T-helper 17 cell (primary cell): Measurements from ENCODE around the gene CORIN. TPM values are rescaled to one million over a fixed set of nuclear protein-coding genes. Genes with fewer than 3 reads are reported as not detected.

Source experiments
- ATAC-seq: fragments of 150-1000 bp; cut with Tn5 transposase; 2 replicates; pipeline ENCODE4 v1.10.0; 2021; ENCODE audit warnings: mild to moderate bottlenecking, moderate library complexity
- DNase-seq, 3 donors: peaks; one replicate each; pipeline versions ENCODE4 v3.0.0 to v3.0.0-alpha.2; 2020 to 2021
- H3K9me3 ChIP-seq: one replicate; pipeline ENCODE4 v1.7.0; 2013; ENCODE audit warnings: low read length, mild to moderate bottlenecking; ENCODE audit not compliant: control insufficient read depth, poor library complexity, severe bottlenecking
- H3K27ac Mint-ChIP-seq: one replicate; pipeline ENCODE4 v1.8.0; 2022; ENCODE audit warnings: mild to moderate bottlenecking, moderate library complexity, mixed read lengths
- H3K27me3 Mint-ChIP-seq: one replicate; pipeline ENCODE4 v1.8.0; 2022; ENCODE audit warnings: mixed read lengths
- H3K36me3 Mint-ChIP-seq: one replicate; pipeline ENCODE4 v1.8.0; 2022; ENCODE audit warnings: low read depth, mixed read lengths
- H3K4me1 Mint-ChIP-seq: one replicate; pipeline ENCODE4 v1.8.0; 2022; ENCODE audit warnings: mild to moderate bottlenecking, mixed read lengths
- H3K4me3 Mint-ChIP-seq: one replicate; pipeline ENCODE4 v1.8.0; 2022; ENCODE audit warnings: mild to moderate bottlenecking, moderate library complexity, mixed read lengths
- total RNA-seq, 4 donors: library from RNA in 2 of 4; stranded (reverse) in 2 of 4; gene quantifications; one replicate each; pipeline ENCODE4 v1.2.3 and lab custom pipeline; 2022 to 2026

The CORIN gene
- total RNA-seq, 2 donors from 2014 or later: 0.07 to 0.26 TPM

DNA sequence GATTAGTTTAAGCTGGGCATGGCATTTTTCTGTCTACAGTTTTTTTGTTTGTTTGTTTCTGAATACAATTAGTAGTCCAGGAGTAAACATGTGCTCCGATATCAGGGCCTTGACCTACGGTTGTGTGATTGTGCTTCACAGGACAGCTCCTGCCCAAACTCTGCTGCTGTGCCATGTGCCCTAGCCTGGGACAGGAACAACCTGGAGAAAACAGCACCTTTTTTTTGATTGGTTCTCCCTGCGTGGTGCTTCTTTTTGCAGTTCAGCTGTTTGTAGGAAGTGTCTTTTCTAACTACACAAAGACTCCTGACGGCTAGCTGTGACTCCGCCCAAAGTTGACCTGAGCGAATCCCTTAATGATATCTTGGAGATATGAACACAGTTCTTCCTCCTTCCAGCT, 194.0 kb downstream of the CORIN start:
- Mint-ChIP-seq H3K4me3 (no peak overlapping the region), H3K27ac (no peak overlapping the region), H3K4me1 (no peaks in the 10 kb centered on the region), H3K27me3 (peaks cover 29% of the 10 kb centered on the region), H3K36me3 (no peaks in the 10 kb centered on the region)
- DNase-seq (no peak), ATAC-seq (no peak)
- no peaks in the 10 kb centered on the region for H3K9me3 ChIP-seq

DNA sequence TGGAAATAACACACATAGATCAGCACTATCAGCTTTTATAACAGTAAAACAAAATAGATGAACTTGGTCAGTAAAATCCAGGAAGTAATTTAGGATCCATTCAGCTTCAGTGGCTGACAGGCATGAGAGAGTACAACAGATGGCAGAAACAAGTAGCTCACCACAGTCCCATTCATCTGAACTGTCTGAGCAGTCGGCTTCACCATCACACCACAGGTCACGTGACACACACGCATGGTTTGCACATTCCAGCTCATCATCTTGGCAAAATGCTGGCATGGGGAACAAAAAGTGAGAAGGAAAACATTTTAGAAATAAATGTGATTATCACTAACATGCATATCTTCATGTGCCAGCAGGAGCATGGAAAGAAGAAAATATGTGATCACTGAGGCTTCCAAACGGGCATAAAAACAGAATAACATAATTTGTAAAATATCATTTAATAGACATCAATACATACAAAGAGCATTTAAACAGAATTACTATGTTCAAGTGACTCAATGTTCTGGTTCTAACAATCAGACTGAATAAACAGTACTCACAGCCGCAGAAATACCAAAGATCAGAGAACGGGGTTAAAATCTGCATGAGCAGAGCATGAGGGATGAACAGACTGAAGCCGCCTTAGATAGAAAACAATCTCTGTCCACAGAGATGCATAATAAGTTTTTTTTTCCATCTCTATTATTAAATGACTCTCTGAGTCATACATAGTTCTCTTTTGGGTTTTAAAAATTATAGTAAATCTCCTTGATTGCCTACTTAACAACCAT, 194.7 kb downstream of the CORIN start:
- DNase-seq: no peak
- no peak overlapping the region for H3K27ac Mint-ChIP-seq
- no peaks in the 10 kb centered on the region for H3K36me3 Mint-ChIP-seq
- no peak overlapping the region for H3K4me3 Mint-ChIP-seq
- peaks cover 32% of the 10 kb centered on the region for H3K27me3 Mint-ChIP-seq
- ATAC-seq: no peak
- H3K9me3 ChIP-seq: no peaks in the 10 kb centered on the region
- H3K4me1 Mint-ChIP-seq: no peaks in the 10 kb centered on the region

DNA sequence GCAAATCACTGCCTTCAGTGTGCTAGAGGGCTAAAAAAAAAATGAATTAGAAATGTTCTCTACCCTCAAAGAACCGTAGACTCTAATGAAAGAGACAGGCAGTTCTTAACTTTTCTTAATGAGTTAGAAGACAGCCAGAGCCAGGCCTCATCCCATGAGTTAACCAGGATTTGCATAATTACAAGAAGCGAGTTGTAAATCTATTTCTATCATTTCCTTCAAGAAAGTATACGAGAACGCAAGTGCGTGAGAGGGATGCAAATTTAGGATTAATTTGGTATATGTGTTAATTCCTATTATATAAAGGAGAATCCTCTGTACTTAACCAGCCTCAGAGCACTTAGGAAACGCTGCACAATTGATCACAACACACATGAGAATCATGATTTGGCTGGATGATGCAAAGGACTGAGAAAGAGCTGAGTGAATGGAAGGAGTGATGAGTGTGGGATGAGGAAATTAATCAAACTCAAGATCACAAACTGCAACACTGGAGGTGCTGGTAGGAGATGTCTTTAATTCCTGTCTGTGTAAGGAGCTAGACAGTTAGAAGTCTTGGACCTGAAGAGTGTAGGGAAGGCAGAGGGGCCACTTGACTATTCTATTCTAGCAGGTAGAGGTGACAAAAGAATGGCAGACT, 195.6 kb downstream of the CORIN start:
- H3K4me1 Mint-ChIP-seq: no peaks in the 10 kb centered on the region
- no peak for ATAC-seq
- H3K27me3 Mint-ChIP-seq: peaks cover 32% of the 10 kb centered on the region

DNA sequence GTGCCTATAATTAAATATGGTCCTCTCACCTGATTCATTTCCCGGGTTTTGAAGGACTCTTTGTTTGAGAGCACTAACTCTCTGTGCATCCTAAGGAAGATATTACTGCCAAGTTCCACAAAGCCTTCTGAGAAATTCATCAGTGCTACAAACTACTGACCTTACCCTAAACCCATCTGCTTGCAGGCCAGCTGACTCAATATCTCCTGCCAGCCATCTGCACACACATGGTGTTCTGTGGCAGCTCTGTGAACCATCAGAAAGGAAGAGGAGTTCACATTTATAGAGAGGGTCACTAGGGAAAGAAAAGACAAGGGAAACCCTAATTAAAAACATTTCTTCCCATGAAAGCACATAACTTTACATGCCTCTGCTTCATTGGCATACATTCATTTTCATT, 196.1 kb downstream of the CORIN start:
- Mint-ChIP-seq H3K27me3 (peaks cover 32% of the 10 kb centered on the region), H3K27ac (no peak overlapping the region), H3K4me3 (no peak overlapping the region), H3K36me3 (no peaks in the 10 kb centered on the region), H3K4me1 (no peaks in the 10 kb centered on the region)
- ATAC-seq (no peak), DNase-seq (no peak)
- H3K9me3 ChIP-seq: no peaks in the 10 kb centered on the region

More for the DNA sequence above, 195.6 kb downstream of the CORIN start:
- no peak overlapping the region for H3K4me3 Mint-ChIP-seq
- H3K9me3 ChIP-seq: no peaks in the 10 kb centered on the region
- no peak overlapping the region for H3K27ac Mint-ChIP-seq
- H3K36me3 Mint-ChIP-seq: no peaks in the 10 kb centered on the region
- DNase-seq: no peak

DNA sequence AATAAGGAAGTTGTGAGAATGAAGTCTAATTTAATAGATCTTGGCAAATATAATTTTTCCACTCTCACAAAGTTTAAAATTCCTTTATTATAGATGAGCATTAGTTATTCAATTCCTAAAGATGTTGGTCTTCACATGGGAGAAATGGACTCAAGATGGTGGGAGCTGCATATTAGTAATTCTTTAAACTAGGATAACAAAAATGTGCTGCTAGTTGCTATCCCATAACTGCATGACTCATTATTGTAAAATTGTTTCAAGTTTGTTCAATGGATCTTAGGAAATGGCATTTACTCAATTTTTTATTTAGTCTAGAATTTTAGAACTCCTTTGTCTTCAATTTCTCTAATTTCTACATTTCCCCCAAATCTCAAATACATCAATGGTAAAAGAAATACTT, 197.0 kb downstream of the CORIN start:
- H3K27me3 Mint-ChIP-seq: peaks cover 32% of the 10 kb centered on the region
- H3K9me3 ChIP-seq: no peaks in the 10 kb centered on the region
- no peak for DNase-seq
- no peak overlapping the region for H3K4me3 Mint-ChIP-seq
- no peaks in the 10 kb centered on the region for H3K4me1 Mint-ChIP-seq
- H3K36me3 Mint-ChIP-seq: no peaks in the 10 kb centered on the region
- no peak for ATAC-seq
- H3K27ac Mint-ChIP-seq: no peak overlapping the region

DNA sequence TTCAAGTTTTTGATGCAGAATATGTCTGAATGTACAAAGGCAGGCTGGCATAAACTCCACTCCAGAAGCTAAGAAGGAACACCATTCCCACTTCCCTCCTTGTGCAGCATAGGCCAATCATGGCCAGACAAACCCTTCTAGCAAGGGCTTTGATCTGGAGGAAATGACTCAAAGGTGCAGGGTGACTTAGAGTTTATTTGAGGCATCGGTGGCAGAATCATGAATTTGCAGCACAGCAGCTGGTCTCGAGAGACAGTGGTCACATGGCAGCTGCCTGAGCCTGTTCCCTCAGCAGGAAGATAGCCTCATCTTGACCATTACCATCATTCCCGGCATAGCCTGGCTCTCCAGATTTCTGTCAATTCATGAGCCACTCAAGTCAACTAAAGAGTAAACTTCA, 198.3 kb downstream of the CORIN start:
- no peak overlapping the region for H3K27ac Mint-ChIP-seq
- H3K27me3 Mint-ChIP-seq: peaks cover 35% of the 10 kb centered on the region
- no peak overlapping the region for H3K4me3 Mint-ChIP-seq
- no peaks in the 10 kb centered on the region for H3K4me1 Mint-ChIP-seq
- H3K36me3 Mint-ChIP-seq: no peaks in the 10 kb centered on the region
- ATAC-seq (no peak), DNase-seq (no peak)
- H3K9me3 ChIP-seq: no peaks in the 10 kb centered on the region

DNA sequence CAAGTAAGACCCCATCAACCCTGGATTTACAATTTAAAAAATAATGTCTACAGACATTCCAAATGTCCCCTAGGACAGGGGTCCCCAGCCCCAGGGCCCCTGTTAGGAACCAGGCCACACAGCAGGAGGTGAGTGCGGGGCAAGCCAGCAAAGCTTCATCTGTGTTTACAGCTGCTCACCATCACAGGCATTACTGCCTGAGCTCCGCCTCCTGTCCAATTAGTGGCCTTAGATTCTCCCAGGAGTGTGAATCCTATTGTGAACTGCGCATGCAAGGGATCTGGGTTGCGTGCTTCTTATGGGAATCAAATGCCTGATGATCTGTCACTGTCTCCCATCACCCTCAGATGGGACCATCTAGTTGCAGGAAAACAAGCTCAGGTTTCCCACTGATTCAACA, 206.7 kb downstream of the CORIN start:
- no peaks in the 10 kb centered on the region for H3K9me3 ChIP-seq
- no peak overlapping the region for H3K27ac Mint-ChIP-seq
- DNase-seq (no peak), ATAC-seq (no peak)
- H3K4me3 Mint-ChIP-seq: no peak overlapping the region
- H3K4me1 Mint-ChIP-seq: no peaks in the 10 kb centered on the region
- peaks cover 20% of the 10 kb centered on the region for H3K27me3 Mint-ChIP-seq
- peaks cover 2% of the 10 kb centered on the region for H3K36me3 Mint-ChIP-seq

DNA sequence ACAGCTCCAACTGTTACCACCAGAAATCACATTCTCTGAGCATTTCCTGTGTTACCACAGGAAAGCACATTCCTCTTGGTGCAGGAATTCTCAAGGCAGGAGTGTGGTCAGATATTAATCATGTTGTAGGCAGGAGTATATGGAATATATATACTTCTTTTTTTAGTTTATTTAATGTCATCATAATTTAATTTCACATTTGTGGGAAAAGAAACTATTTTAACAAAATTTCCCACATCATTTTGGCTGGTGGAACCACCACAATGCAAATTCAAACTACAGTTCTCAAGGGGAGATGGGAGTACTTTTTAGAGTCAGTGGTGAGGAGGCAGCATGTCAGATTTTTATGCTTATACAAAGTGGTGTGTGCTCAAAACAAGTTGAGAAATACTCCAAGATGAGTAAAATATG, 213.8 kb downstream of the CORIN start:
- H3K27ac Mint-ChIP-seq: no peak overlapping the region
- peaks cover 9% of the 10 kb centered on the region for H3K27me3 Mint-ChIP-seq
- no peaks in the 10 kb centered on the region for H3K4me1 Mint-ChIP-seq
- H3K9me3 ChIP-seq: no peaks in the 10 kb centered on the region
- DNase-seq: no peak
- H3K36me3 Mint-ChIP-seq: no peaks in the 10 kb centered on the region
- no peak for ATAC-seq
- H3K4me3 Mint-ChIP-seq: no peak overlapping the region

DNA sequence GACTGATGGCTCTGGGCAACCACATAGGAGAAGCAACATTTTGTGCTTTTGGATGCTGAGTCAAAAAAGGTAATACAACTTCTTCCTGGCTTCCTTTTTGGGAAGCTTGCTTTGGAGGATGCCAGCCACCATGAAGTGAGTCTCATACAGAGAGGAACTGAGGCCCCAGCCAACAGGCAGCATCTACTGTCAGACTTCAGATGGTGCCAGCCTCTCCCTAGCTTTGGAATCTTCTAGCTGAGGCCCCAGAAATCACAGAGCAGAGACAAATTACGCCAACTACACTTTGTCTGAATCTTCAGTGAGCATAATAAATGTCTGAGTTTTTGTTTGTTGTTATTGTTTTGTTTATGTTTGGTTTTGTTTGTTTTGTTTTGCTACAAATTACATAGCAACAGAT, 216.7 kb downstream of the CORIN start:
- no peaks in the 10 kb centered on the region for H3K4me1 Mint-ChIP-seq
- peaks cover 5% of the 10 kb centered on the region for H3K27me3 Mint-ChIP-seq
- ATAC-seq: no peak
- no peak for DNase-seq
- H3K27ac Mint-ChIP-seq: no peak overlapping the region
- H3K4me3 Mint-ChIP-seq: no peak overlapping the region
- H3K9me3 ChIP-seq: no peaks in the 10 kb centered on the region
- no peaks in the 10 kb centered on the region for H3K36me3 Mint-ChIP-seq

DNA sequence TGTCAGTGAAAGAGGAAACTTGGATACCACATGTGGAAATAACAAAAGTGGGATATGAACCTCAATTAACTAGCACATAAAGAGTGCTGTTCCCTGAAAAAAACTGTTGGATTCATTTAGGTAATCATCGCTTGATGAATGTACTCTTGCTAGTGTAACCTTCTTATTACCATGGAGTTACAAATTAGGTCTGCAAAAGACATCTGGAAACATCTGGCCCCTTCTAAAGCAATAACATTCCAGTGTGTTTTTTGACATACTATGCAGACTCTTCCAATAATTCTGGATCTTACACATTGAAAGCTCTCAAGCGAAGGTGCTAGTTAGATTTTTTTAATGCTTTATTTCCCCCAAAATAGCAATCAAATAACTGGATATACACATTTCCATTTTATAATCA, 218.2 kb downstream of the CORIN start:
- ATAC-seq (no peak), DNase-seq (no peak)
- no peaks in the 10 kb centered on the region for H3K9me3 ChIP-seq
- no peak overlapping the region for H3K27ac Mint-ChIP-seq
- H3K36me3 Mint-ChIP-seq: no peaks in the 10 kb centered on the region
- no peaks in the 10 kb centered on the region for H3K4me1 Mint-ChIP-seq
- no peak overlapping the region for H3K4me3 Mint-ChIP-seq
- H3K27me3 Mint-ChIP-seq: no peaks in the 10 kb centered on the region

DNA sequence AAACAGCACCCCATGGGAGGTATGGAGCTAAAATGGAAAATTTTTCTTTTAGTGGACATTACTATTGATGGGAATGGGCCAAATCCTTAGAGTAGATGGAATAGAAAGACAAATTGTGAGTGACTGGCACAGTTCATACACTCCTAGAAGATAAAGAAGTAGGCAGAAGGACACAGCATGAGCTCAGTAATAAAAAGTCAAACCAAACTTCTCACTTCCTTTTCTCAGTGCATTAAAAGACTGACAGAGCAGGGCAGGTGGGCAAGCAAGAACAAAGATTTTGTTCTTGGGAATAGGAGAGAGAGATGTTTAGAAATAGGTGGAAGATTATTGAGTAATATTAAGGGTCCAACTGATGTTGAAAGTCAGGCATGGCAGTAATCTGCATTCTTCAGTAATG, 220.3 kb downstream of the CORIN start:
- Mint-ChIP-seq H3K27me3 (no peaks in the 10 kb centered on the region), H3K4me1 (no peaks in the 10 kb centered on the region), H3K36me3 (no peaks in the 10 kb centered on the region), H3K4me3 (no peak overlapping the region), H3K27ac (no peak overlapping the region)
- DNase-seq (no peak), ATAC-seq (no peak)
- H3K9me3 ChIP-seq: no peaks in the 10 kb centered on the region

DNA sequence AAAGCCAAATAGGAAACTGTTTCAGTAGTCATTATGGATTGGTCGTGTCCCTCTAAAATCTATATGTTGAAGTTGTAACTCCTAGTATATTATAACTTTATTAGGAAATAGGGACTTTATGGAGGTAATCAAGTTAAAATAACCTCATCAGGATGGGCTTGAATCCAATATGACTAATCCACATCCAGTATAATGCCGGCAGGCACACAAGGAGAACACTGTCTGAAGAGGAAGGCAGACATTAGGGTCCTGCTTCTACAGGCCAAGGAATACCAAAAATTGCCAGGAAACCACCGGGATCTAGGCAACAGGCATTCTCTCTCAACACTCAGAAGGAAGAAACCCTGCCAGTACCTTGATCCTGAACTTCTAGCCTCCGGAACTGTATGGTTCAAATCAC, 222.5 kb downstream of the CORIN start:
- no peak overlapping the region for H3K27ac Mint-ChIP-seq
- H3K4me1 Mint-ChIP-seq: no peaks in the 10 kb centered on the region
- H3K4me3 Mint-ChIP-seq: no peak overlapping the region
- no peak for ATAC-seq
- no peaks in the 10 kb centered on the region for H3K9me3 ChIP-seq
- H3K27me3 Mint-ChIP-seq: no peaks in the 10 kb centered on the region
- H3K36me3 Mint-ChIP-seq: no peaks in the 10 kb centered on the region
- no peak for DNase-seq

DNA sequence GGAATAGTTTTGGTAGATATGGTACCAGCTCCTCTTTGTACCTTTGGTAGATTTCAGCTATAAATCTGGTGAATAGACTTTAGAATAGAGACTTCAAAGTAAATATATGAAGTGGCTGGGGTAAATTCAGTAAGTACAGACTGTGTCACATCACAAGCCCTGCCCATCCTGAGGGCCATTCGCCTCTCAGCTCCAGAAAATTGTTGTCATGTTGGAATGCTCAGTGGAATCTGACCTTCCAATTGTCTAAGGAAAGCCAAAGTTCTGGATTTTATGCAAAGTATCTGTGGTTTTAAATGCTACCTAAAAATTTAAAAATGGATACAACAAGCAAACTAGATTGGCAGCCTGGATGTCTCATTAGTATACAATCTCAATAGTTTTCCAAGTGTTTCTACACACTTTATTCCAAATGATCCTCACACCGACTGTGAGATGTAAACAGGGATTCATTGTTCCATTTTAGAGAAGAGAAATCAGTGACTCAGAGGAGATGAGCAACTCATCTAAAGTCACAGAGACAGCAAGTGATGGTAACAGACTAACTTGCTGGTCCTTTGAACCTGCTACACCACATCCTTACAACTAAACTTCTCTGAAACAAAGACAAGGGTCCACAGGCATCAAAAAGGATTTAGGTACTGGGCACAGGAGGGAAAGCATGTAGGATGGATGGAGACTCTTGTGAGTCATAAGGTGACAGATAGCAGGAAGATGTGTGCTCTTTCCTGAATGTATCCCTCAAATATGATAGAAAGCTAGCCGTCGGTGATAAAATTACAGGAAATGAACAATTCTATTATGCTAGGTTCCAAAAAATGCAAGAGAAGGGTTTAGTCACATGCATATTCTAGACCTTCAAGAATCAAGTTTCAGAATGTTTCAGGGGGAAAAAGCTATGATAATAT, 225.5 kb downstream of the CORIN start:
- Mint-ChIP-seq H3K27ac (no peak overlapping the region), H3K4me1 (no peaks in the 10 kb centered on the region), H3K27me3 (no peaks in the 10 kb centered on the region), H3K36me3 (no peaks in the 10 kb centered on the region), H3K4me3 (no peak overlapping the region)
- no peaks in the 10 kb centered on the region for H3K9me3 ChIP-seq
- DNase-seq (no peak), ATAC-seq (no peak)
